Measurements from ENCODE around the gene PARD3. TPM values are rescaled to one million over a fixed set of nuclear protein-coding genes. Genes with fewer than 3 reads are reported as not detected.

The PARD3 gene
- total RNA-seq, 1 experiment from 2014 or later = 57.4 TPM

DNA sequence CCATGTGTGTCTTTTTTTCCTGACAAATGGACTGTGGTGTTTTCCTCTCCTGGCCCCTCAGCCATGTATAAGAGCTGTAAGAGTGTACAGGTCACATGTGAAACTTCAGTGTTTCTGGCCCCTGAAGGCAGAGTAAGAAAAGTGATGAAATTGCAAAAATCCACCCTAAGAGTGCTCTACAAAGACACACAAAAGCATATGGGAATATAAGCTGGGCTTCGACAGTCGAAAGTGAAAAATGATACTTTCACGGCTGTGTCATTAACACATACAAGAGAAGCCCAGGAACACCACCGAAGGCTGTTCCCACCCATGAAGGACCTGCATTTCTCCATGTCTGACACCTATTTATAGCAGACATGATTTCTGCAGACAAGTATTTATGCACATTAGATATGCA is 192.2 kb downstream of the PARD3 start:
- no peak overlapping the region for H2AFZ ChIP-seq
- no peak for TF ChIP-seq EZH2 (IDR thresholded peaks at IDR 0.05; ENCODE audit: low read depth)
- TF ChIP-seq, protein P1, sequence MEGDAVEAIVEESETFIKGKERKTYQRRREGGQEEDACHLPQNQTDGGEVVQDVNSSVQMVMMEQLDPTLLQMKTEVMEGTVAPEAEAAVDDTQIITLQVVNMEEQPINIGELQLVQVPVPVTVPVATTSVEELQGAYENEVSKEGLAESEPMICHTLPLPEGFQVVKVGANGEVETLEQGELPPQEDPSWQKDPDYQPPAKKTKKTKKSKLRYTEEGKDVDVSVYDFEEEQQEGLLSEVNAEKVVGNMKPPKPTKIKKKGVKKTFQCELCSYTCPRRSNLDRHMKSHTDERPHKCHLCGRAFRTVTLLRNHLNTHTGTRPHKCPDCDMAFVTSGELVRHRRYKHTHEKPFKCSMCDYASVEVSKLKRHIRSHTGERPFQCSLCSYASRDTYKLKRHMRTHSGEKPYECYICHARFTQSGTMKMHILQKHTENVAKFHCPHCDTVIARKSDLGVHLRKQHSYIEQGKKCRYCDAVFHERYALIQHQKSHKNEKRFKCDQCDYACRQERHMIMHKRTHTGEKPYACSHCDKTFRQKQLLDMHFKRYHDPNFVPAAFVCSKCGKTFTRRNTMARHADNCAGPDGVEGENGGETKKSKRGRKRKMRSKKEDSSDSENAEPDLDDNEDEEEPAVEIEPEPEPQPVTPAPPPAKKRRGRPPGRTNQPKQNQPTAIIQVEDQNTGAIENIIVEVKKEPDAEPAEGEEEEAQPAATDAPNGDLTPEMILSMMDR (conservative IDR thresholded peaks at IDR 0.05) = no peak
- no peaks in the 10 kb centered on the region for H3K4me1 ChIP-seq (replicated peaks; ENCODE audit: insufficient read depth)
- DNase-seq = no peak
- no peaks in the 10 kb centered on the region for H4K20me1 ChIP-seq (ENCODE audit: insufficient read depth)
- H3K36me3 ChIP-seq (ENCODE audit: low read depth) = no peaks in the 10 kb centered on the region
- H3F3A ChIP-seq (ENCODE audit: insufficient read depth, low read depth) = no peaks in the 10 kb centered on the region
- POLR2A ChIA-PET (ENCODE audit: unreplicated experiment) = no interaction called here
- no peak overlapping the region for H3K4me3 ChIP-seq
- BruUV-seq (replicated peaks) = no TSS peak
- no peak overlapping the region for H3K4me2 ChIP-seq
- no peaks in the 10 kb centered on the region for H3K27me3 ChIP-seq (ENCODE audit: insufficient read depth, low read depth)
- H3K27ac ChIP-seq = no peak overlapping the region
- intact Hi-C loops (cut with micrococcal nuclease; ENCODE audit: unreplicated experiment) = no loop called here
- no peaks in the 10 kb centered on the region for H3K9me2 ChIP-seq (ENCODE audit: insufficient read depth)
- H3K79me2 ChIP-seq (ENCODE audit: low read depth) = peaks cover 12% of the 10 kb centered on the region
- no peaks in the 10 kb centered on the region for H3K9me3 ChIP-seq (ENCODE audit: insufficient read depth, low read depth)
- CTCF ChIA-PET = no interaction called here

DNA sequence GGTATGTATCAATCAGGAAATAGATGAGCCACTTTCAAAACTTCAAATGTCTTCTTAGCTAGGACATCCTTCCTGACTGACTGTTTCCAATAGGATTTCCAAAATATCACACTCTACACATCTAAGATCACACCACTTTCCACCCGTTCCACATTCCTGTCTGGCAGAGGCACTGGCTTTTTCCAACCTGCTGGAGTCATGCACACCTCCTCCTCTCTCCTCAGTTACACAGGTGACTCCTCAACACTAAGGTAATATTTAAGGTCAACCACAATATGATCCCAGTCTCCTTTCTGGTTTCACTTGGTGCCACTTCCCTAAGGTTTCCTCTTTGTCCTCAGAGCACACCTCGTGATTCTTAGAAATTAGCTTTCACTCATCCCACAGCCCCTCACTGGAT is 196.5 kb downstream of the PARD3 start:
- no peaks in the 10 kb centered on the region for H3F3A ChIP-seq (ENCODE audit: insufficient read depth, low read depth)
- no peaks in the 10 kb centered on the region for H3K4me1 ChIP-seq (replicated peaks; ENCODE audit: insufficient read depth)
- ChIA-PET POLR2A (ENCODE audit: unreplicated experiment) (interaction anchor here (0.6 kb wide), 1 partner anchor 1693 kb away, joined by 4 read pairs; no protein-coding TSS in a partner anchor), CTCF (no interaction called here)
- no peak overlapping the region for H3K4me3 ChIP-seq
- H3K79me2 ChIP-seq (ENCODE audit: low read depth) = peaks cover 19% of the 10 kb centered on the region
- TF ChIP-seq EZH2 (IDR thresholded peaks at IDR 0.05; ENCODE audit: low read depth) = no peak
- TF ChIP-seq, protein P1 (conservative IDR thresholded peaks at IDR 0.05) = no peak
- no peaks in the 10 kb centered on the region for H3K9me3 ChIP-seq (ENCODE audit: insufficient read depth, low read depth)
- intact Hi-C loops (cut with micrococcal nuclease; ENCODE audit: unreplicated experiment) = no loop called here
- no TSS peak for BruUV-seq (replicated peaks)
- no peak overlapping the region for H2AFZ ChIP-seq
- H3K27me3 ChIP-seq (ENCODE audit: insufficient read depth, low read depth) = no peaks in the 10 kb centered on the region
- H3K36me3 ChIP-seq (ENCODE audit: low read depth) = no peaks in the 10 kb centered on the region
- no peak overlapping the region for H3K27ac ChIP-seq
- DNase-seq = no peak
- H4K20me1 ChIP-seq (ENCODE audit: insufficient read depth) = no peaks in the 10 kb centered on the region
- H3K4me2 ChIP-seq = no peak overlapping the region
- no peaks in the 10 kb centered on the region for H3K9me2 ChIP-seq (ENCODE audit: insufficient read depth)

DNA sequence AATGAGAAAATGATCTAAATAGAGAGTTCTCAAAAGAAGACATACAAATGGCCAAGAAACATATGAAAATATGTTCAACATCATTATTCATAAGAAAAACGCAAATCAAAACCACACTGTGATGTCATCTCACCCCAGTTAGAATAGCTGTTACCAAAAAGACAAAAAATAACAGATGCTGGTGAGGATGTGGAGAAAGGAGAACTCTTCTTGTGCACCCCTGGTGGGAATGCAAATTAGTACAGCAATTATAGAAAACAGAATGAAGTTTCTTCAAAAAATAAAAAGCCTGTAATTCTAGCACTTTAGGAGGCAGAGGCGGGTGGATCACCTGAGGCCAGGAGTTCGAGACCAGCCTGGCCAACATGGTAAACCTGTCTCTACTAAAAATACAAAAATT is 199.3 kb downstream of the PARD3 start:
- Histone ChIP-seq H3K79me2 (ENCODE audit: low read depth) (peaks cover 7% of the 10 kb centered on the region; the same call in 1 of the 2 replicates), H3K9me2 (ENCODE audit: insufficient read depth) (no peaks in the 10 kb centered on the region), H3K27ac (no peak overlapping the region), H3K4me1 (replicated peaks; ENCODE audit: insufficient read depth) (no peaks in the 10 kb centered on the region), H3K27me3 (ENCODE audit: insufficient read depth, low read depth) (no peaks in the 10 kb centered on the region), H3F3A (ENCODE audit: insufficient read depth, low read depth) (no peaks in the 10 kb centered on the region), H3K4me2 (no peak overlapping the region), H3K36me3 (ENCODE audit: low read depth) (no peaks in the 10 kb centered on the region), H2AFZ (no peak overlapping the region), H3K9me3 (ENCODE audit: insufficient read depth, low read depth) (no peaks in the 10 kb centered on the region), H4K20me1 (ENCODE audit: insufficient read depth) (no peaks in the 10 kb centered on the region; the same call in 1 of the 2 replicates), H3K4me3 (no peak overlapping the region)
- ChIA-PET POLR2A (ENCODE audit: unreplicated experiment) (interaction anchor here (0.7 kb wide), 1 partner anchor 114 kb away, joined by 9 read pairs; no protein-coding TSS in a partner anchor), CTCF (no interaction called here)
- intact Hi-C loops (cut with micrococcal nuclease; ENCODE audit: unreplicated experiment) = no loop called here
- no peak for DNase-seq
- BruUV-seq (replicated peaks) = no TSS peak
- no peak for TF ChIP-seq EZH2 (IDR thresholded peaks at IDR 0.05; ENCODE audit: low read depth)
- TF ChIP-seq, protein P1 (conservative IDR thresholded peaks at IDR 0.05) = no peak
